ENCODE results near the gene P4HA2.
"Not testable (repeated sequence)": the region's sequence is repeated elsewhere in the genome, so short reads cannot be mapped to it uniquely, and the experiment has no call there.

- TF ChIP-seq CTCF (conservative IDR thresholded peaks at IDR 0.05); ZFX (IDR thresholded peaks at IDR 0.05): not testable (repeated sequence)
Observed at GRCh38 chr5:132145326-132145725, 82.3 kb downstream of the P4HA2 start.

All from C4-2B (cell line).